ENCODE measurements around the gene SPATA32.
"Not testable (repeated sequence)": the region's sequence is repeated elsewhere in the genome, so short reads cannot be mapped to it uniquely, and the experiment has no call there.

Gene SPATA32, protein sequence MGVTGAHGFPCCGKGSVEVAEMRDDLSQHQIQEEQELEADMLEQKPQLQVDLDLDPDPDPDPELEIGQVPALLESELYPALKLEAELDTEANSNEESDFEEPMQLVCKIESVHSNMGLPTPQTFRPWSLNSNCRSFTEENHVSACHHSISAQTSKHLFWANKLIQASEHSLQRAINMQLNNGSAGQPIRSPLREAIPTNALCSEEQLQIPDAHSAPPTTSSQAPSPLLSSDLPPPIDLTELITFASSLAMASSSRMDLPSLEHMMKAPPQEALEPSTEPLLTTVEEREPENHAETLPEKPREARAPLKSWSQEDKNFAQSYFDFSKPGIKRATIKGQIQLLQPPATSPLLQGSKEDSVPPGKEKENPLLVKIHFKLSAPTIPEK
- 0.83 to 1.4 reads per million in 2 experiments for total RNA-seq

DNA sequence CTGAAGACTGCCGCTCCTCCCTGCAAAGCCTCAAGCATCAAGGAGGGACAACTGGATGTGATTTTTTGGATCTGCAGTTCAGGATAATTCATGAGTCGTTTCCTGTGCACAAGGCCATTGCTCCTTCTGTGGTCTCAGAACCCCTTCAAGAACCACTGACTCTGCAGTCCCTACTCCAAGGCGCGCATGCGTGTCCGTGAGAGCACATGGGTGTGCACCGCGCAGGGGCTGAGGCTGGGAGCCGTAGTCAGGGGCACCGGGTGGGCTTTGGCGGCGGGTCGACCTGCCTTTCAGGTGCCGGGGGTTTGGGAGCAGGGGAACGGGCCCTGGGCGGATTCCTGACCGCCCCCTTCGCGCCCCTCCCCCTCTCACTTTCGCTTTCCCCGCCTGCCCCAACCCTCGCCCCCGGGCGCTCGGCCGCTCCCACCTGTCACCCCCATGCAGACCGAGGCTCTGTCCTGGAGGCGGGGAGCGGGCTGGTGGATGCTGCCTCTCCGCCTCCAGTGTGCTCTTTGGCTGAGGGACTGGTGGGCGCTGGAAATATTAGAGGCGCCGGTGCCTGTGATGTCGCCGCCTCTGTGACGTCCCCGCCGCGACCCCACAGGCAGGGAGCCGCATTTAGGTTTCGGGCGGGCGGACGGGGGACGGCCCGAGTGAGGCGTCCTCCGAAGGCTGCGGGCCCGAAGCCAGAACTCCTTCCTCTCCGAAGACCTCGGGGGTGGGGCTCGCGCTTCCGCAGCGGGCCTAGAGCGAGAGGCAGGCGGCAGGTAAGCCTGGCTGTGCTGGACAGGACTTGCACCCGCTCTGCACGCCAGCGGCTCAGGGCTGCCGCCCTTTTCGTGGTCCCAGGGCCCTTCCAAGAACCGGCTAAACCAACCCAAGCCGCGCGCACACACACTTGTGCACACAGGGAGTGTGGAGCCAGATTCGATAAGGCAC lies at the start of gene SPATA32:
Gene SPATA32, minus strand, starts transcription at position 518 of the 939 bp plus-strand sequence. Its CDS starts 78 bp downstream, at position 440.
- peak; percentile 52 for DNase-seq (ENCODE audit: low read depth)

GRCh38 chr17:45311401-45311759 lies 49.5 kb upstream of the SPATA32 start:
- no peak for DNase-seq (ENCODE audit: low read depth)

GRCh38 chr17:45310380-45311324 lies 48.8 kb upstream of the SPATA32 start:
- DNase-seq (ENCODE audit: low read depth): no peak

- DNase-seq (ENCODE audit: low read depth): no peak
These were observed 47.5 kb upstream of the SPATA32 start for GRCh38 chr17:45309400-45309799.

GRCh38 chr17:45308840-45309239 lies 46.9 kb upstream of the SPATA32 start:
- no peak for DNase-seq (ENCODE audit: low read depth)

DNA sequence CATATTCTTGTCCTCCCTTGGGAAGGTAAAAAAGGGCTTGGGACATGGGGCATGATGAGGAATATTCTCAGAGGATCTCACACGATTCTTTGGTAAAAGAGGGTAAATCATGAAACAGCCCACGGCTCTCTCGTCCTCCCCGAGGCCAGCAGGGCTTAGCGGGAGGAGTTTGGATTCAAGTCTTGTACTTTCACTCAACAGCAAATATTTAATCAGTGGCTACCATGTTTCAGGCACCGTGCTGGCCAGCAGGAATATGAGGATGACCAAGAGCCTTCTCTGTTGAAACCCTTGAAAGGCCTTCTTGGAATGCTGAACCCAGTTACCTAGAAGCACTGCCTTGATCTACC lies 46.1 kb upstream of the SPATA32 start:
- DNase-seq (ENCODE audit: low read depth): no peak

- no peak for DNase-seq (ENCODE audit: low read depth)
These were observed 45.6 kb upstream of the SPATA32 start for GRCh38 chr17:45307290-45308015.

DNA sequence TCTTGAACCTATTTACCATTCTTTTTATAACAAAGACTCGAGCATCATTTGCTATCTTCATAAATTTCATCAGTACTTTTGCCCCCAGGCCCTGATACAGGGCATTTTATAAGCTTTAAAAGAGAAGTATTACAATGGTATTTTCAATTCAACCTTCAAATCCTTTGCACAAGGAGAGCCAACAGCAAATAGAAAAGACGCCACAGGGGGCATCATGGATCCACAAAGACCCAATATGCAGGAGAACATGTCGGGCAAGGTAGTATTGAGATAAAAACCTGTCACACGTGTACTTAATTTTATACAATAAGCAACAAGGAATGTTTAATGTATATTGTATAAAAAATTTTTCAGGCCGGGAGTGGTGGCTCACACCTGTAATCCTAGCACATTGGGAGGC lies 44.7 kb upstream of the SPATA32 start:
- no peak for DNase-seq (ENCODE audit: low read depth)

- DNase-seq (ENCODE audit: low read depth): no peak
These were observed 44.2 kb upstream of the SPATA32 start for GRCh38 chr17:45306094-45306493.

- no peak for DNase-seq (ENCODE audit: low read depth)
These were observed 43.7 kb upstream of the SPATA32 start for GRCh38 chr17:45305530-45306087.

- no peak for DNase-seq (ENCODE audit: low read depth)
These were observed 40.8 kb upstream of the SPATA32 start for GRCh38 chr17:45302649-45303173.

DNA sequence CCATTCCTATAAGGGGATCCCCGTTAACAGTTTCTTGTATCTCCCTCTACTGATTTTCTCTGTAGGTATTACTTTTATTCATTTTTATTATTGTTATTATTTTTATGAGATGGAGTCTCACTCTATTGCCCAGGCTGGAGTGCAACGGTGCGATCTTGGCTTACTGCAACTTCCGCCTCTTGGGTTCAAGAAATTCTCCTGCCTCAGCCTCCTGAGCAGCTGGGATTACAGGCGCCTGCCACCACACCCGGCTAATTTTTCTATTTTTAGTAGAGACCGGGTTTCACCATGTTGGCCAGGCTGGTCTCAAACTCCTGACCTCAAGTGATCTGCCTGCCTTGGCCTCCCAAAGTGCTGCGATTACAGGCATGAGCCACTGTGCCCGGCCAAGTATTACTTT lies 40.3 kb upstream of the SPATA32 start:
- DNase-seq (ENCODE audit: low read depth): not testable (repeated sequence)

GRCh38 chr17:45301674-45302073 lies 39.8 kb upstream of the SPATA32 start:
- no peak for DNase-seq (ENCODE audit: low read depth)

- no peak for DNase-seq (ENCODE audit: low read depth)
These were observed 38.3 kb upstream of the SPATA32 start for GRCh38 chr17:45300060-45300751.

DNA sequence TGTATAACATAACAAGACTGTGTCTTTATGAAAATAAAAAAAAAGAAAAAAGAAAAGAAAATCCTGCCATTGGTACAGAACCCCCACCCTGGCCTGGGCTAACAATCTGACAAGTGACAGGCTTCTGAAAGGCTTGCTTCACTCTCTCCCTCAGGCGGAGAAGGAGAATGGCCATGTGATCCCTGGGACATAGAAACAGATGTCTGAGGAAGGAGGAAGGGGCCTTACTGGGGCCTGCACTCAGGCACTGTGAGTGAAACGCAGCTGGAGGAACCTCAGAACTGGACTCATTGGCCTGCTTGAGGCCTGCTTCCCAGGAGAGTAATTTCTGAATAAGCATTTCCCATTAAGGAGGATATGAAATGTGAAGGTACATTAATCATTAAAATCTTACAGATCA lies 37.5 kb upstream of the SPATA32 start:
- DNase-seq (ENCODE audit: low read depth): no peak

DNA sequence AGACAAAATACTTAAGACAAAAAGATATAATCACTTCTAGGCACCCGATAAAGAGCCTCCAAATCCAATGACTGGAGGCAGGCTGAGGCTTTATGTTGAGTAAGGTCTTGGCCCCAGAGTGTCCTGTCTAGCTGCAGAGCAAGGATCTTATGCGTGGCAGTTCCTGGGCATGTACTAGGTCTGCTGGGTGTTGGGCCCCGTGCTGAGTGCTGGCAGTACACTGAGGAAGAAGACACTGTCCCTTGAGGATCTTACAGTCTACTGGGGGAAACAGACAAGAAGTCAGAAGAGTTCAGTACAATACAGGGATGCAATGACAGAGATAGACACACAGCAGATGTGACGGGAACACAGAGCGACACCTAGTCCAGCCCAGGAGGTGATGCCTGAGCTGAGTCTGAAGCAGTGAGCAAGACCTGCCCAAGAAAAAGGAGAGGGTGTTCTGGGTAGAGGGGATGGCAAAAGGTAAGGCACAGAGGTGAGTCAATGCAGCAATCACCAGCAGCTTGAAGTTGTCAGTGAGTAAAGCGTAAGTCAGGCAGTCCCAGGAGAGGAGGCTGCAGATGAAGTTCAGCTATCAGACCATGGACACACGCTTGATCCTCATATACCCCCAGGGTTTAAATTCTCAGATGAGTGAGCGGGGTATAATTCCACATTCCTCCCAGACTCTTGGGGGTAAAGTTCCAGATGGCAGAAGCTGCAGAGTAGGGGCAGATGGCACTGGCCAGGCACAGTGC lies 36.8 kb upstream of the SPATA32 start:
- DNase-seq (ENCODE audit: low read depth): no peak

DNA sequence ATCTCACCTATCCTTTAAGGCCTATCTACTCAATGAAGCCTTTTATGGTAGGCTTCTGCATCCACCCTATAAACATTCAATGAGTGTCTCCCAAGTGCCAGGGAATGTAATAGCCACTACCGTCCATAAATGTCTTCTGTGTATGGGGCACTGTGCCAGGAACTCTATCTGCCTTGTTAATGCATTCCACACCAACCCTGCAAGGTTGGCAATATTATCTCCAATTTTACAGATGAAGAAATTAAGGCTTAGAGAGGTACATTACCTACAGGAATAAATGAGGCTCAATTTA lies 34.9 kb upstream of the SPATA32 start:
- no peak for DNase-seq (ENCODE audit: low read depth)

GRCh38 chr17:45296003-45296832 lies 34.3 kb upstream of the SPATA32 start:
- DNase-seq (ENCODE audit: low read depth): no peak

DNA sequence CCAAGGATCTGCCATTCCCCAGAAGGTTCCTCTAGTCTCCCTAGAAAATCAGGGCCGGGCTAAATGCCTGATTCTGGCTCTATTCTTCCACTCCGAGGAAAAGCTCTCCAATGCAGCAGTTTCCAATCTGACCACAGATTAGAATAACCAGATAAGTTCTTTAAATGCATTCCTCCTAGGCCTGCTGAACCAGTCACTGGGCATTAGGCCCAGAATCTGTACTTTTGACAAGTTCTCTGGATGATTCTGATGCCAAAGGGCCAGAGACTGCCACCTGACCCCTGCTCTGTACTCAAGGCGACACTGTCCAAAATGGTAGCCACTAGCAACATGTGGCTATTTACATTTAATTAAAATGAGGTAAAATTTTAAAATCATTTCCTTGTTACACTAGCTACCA lies 32.6 kb upstream of the SPATA32 start:
- DNase-seq (ENCODE audit: low read depth): no peak
